Kidney epithelial cell (primary cell): ENCODE data around the gene LRRFIP1. TPM values are rescaled to one million over a fixed set of nuclear protein-coding genes. Genes with fewer than 3 reads are reported as not detected.
"Not testable (repeated sequence)": the region's sequence is repeated elsewhere in the genome, so short reads cannot be mapped to it uniquely, and the experiment has no call there.

Source experiments
- DNase-seq: peaks from one replicate; pipeline ENCODE4 v3.0.0-alpha.2; 2010; ENCODE audit warnings: low read depth
- H3K27me3 ChIP-seq: 2 replicates; pipeline ENCODE4 v1.6.0; 2011; ENCODE audit warnings: low read length; ENCODE audit not compliant: control insufficient read depth, insufficient read depth
- H3K36me3 ChIP-seq: 2 replicates; pipeline ENCODE4 v1.5.1; 2011; ENCODE audit warnings: low read length; ENCODE audit not compliant: control insufficient read depth, insufficient read depth
- H3K4me3 ChIP-seq: 2 replicates; pipeline ENCODE4 v1.5.1; 2011; ENCODE audit warnings: low read depth, mild to moderate bottlenecking, control low read depth, low read length
- CTCF ChIP-seq: IDR thresholded peaks from 2 replicates; pipeline ENCODE4 v1.5.1; 2011; ENCODE audit warnings: mild to moderate bottlenecking, moderate library complexity, low read length, control low read depth, inconsistent platforms; ENCODE audit not compliant: insufficient read depth, poor library complexity, severe bottlenecking
- total RNA-seq: library from RNA; depleted of rRNA; stranded (reverse); fragments of >200 nt; gene quantifications from 2 replicates; pipeline ENCODE4 v1.2.3, GENCODE V29; 2015

LRRFIP1 gene
- total RNA-seq, 1 donor from 2014 or later: 97.5 TPM

DNA sequence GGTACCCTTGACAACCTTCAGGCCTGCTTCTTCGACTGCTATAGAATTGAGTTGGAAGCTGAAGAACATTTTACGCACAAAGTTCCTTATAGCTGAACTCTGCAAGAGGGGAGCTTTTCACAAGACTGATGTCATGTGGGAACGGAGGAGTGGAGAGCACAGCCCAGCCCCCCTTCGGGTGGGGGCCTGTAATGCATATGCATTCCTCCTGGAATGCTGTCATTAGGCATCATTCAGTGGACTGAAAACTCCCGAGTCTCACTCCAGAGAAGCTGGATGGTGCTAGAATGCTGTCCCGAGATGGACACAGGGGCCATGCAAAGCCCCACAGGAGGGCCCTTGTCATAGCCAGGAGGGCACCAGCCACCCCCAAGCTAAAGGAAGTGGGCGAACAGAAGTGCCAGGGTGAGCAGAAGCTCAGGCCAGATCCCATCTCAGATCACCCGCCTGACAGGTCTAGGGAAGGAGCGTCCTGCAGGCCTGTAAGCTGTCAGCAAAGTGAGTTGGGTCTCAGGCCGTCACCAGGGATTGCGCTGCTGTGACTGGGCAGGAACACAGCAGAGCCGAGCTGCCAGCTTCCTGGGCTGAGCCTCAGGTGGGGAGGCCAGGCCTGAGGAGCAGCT is 127.3 kb downstream of the LRRFIP1 start:
- Histone ChIP-seq H3K27me3 (no peaks in the 10 kb centered on the region), H3K36me3 (peaks cover 2% of the 10 kb centered on the region), H3K4me3 (no peak overlapping the region)
- no peak for DNase-seq
- TF ChIP-seq CTCF: no peak

GRCh38 chr2:237757616-237758015 is 130.2 kb downstream of the LRRFIP1 start:
- Histone ChIP-seq H3K36me3 (peaks cover 4% of the 10 kb centered on the region), H3K4me3 (no peak overlapping the region), H3K27me3 (no peaks in the 10 kb centered on the region)
- no peak for TF ChIP-seq CTCF
- DNase-seq: no peak

DNA sequence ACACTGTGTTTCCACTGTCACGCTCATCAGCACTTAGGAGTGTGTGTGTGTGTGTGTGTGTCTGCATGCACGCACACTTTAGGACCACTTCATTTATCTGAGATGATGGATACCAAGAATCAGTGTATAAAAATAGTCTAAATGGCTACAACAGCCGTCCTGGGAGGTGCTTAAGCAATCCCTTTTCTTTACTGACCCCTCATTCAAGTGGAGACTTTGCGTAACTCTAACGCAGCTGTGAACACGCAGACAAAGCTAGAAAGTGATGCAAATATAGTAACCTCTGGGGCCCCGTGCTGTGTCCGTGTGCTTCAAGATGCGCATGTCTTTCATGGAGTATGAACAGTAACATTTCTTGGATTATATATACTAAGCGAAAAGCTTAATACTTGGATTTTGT is 130.8 kb downstream of the LRRFIP1 start:
- Histone ChIP-seq H3K36me3 (peaks cover 4% of the 10 kb centered on the region), H3K4me3 (no peak overlapping the region), H3K27me3 (no peaks in the 10 kb centered on the region)
- no peak for TF ChIP-seq CTCF
- no peak for DNase-seq

DNA sequence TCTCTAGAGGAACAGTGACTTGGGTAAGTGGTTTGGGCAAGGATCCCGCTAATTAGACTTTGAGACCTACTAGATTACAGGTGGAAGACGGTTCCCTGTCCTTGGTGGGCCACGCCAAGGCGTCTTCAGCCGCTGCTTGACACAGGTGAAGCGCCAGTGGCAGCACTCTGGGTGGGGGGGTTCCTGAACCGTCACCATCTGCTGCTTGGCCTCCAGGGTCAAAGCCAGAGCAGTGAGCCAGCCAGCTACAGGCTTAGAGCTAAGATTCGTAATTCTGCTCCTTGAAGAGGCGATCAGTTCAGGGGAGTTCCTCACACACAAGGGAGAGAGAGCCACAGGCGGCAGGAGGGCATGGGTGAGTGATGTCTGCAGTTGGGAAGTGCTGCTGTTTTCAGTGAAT is 131.8 kb downstream of the LRRFIP1 start:
- Histone ChIP-seq H3K36me3 (peaks cover 4% of the 10 kb centered on the region), H3K4me3 (no peak overlapping the region), H3K27me3 (no peaks in the 10 kb centered on the region)
- DNase-seq: no peak
- TF ChIP-seq CTCF: no peak

DNA sequence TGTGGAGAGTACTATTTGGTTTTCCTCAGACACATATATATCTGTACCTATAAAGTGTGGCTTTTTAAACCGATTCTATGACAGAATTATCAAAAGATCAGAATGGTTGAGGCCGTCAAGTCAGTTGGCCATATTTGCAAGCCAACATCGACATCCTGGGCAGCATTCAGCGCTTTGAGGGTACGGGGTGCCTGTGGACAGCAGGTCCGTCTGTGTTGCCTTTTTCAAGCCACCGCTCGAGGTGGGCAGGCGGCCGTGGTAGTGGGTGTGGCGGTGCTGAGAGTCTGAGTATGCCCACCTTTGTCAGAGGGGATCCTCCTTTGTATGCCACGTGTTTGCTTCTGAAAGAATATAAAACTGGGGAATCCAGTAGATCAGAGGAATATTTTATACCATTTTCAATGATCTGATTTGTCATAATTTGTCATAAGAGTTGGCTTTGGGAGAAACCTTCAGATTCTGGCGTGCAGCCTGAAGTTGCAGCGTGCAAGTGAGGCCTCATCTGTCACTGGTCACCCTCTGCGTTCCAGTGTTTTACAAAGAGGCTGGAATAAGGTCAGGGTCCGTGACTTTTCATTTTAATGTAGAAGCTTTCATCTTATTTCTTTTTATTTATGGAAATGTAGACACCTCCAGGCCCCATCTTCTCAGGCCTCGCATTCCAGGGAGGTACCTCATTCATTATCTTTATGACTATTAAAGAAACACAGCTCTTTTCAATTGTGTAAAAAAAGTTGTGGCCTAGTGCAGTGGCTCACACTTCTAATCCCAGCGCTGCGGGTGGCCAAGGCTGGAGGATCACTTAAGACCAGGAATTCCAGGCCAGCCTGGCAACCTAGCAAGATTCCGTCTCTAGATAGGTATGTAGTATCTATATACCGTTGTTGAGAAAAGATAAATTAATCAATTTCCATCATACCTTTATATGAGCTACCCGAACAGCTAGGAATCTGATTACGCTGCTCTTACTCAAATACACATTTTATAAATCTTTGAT is 133.4 kb downstream of the LRRFIP1 start:
- no peak for DNase-seq
- H3K27me3 ChIP-seq: no peaks in the 10 kb centered on the region
- TF ChIP-seq CTCF: no peak
- no peak overlapping the region for H3K4me3 ChIP-seq
- peaks cover 4% of the 10 kb centered on the region for H3K36me3 ChIP-seq

- not testable (repeated sequence) for DNase-seq, H3K27me3 ChIP-seq, H3K36me3 ChIP-seq, H3K4me3 ChIP-seq
These were observed 135.2 kb downstream of the LRRFIP1 start for GRCh38 chr2:237762291-237763182.
